IMR-90 (cell line): ENCODE results near the gene SFTPD.

Source experiments
- BHLHE40 ChIP-seq: fragments of 150-350 bp; IDR thresholded peaks from 2 replicates; pipeline ENCODE4 v1.6.1; 2016; ENCODE audit warnings: mild to moderate bottlenecking, low read depth, low read length
- CEBPB ChIP-seq: IDR thresholded peaks from 2 replicates; pipeline ENCODE4 v1.6.1; 2012; ENCODE audit warnings: low read depth, low read length, improper control_type of control experiment
- CHD1 ChIP-seq: IDR thresholded peaks from 2 replicates; pipeline ENCODE4 v1.6.1; 2012; ENCODE audit warnings: low read depth, low read length, improper control_type of control experiment
- CTCF ChIP-seq: conservative IDR thresholded peaks from 2 replicates; pipeline ENCODE4 v1.5.1; 2012; ENCODE audit warnings: mild to moderate bottlenecking, low read depth, low read length, improper control_type of control experiment
- MAFK ChIP-seq: IDR thresholded peaks from 2 replicates; pipeline ENCODE4 v1.6.1; 2012; ENCODE audit warnings: low read depth, low read length, improper control_type of control experiment
- MXI1 ChIP-seq: IDR thresholded peaks from 2 replicates; pipeline ENCODE4 v1.6.1; 2012; ENCODE audit warnings: low read depth, mild to moderate bottlenecking, low read length, moderate library complexity, borderline replicate concordance
- POLR2A ChIP-seq: IDR thresholded peaks from 2 replicates; pipeline ENCODE4 v1.6.1; 2012; ENCODE audit warnings: mild to moderate bottlenecking, low read depth, low read length
- RCOR1 ChIP-seq: IDR thresholded peaks from 2 replicates; pipeline ENCODE4 v1.6.1; 2012; ENCODE audit warnings: mild to moderate bottlenecking, low read length, improper control_type of control experiment; ENCODE audit not compliant: insufficient replicate concordance
- RFX5 ChIP-seq: IDR thresholded peaks from 2 replicates; pipeline ENCODE4 v1.8.0; 2012; ENCODE audit warnings: low read depth, mild to moderate bottlenecking, low read length, moderate library complexity
- SMC3 ChIP-seq: fragments of 150-350 bp; IDR thresholded peaks from 2 replicates; pipeline ENCODE4 v1.6.1; 2016; ENCODE audit warnings: low read depth, mild to moderate bottlenecking, antibody characterized with exemption, low read length, moderate library complexity

DNA sequence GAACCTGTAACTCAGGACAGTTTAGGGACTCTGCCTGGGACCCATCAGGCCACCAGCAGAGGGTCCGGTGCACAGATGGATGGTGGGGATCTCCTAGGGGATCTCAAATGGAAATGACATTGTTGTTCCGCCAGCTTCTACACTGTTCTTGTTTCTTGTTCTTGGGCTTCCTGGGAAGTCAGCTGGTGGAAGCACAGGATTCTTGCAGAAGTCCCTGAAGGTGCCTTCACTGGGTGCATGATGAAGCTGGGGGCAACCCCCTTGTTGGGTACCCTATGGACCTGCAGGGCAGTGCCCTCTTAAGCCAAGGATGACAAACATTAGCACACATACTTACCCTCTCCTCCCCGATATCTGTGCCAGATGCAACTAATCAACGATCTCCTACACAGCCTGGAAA is 18.6 kb downstream of the SFTPD start:
- TF ChIP-seq RFX5 (no peak), CTCF (no peak), CEBPB (no peak), CHD1 (no peak), MAFK (no peak), RCOR1 (no peak), MXI1 (no peak), POLR2A (no peak), BHLHE40 (no peak), SMC3 (no peak)
